Fibroblast of mammary gland (primary cell): ENCODE results near the gene PRRX1.

ENCODE experiments used
- DNase-seq: peaks from one replicate; pipeline ENCODE4 v3.0.0-alpha.2; 2010; ENCODE audit warnings: low read depth
- H3K4me3 ChIP-seq: 2 replicates; pipeline ENCODE4 v1.5.1; 2011; ENCODE audit warnings: low read depth, mild to moderate bottlenecking, low read length, moderate library complexity; ENCODE audit not compliant: control insufficient read depth
- CTCF ChIP-seq: conservative IDR thresholded peaks from 2 replicates; pipeline ENCODE4 v1.5.1; 2011; ENCODE audit warnings: low read depth, low read length, inconsistent platforms; ENCODE audit not compliant: control insufficient read depth, insufficient read depth

Gene PRRX1

GRCh38 chr1:170659399-170660035 lies 4.4 kb upstream of the PRRX1 start:
- no peak for TF ChIP-seq CTCF
- no peak overlapping the region for H3K4me3 ChIP-seq
- peak; percentile 38 for DNase-seq

GRCh38 chr1:170660281-170660713 lies 3.6 kb upstream of the PRRX1 start:
- DNase-seq: no peak
- TF ChIP-seq CTCF: no peak
- H3K4me3 ChIP-seq: no peak overlapping the region

GRCh38 chr1:170660871-170661645 lies 2.9 kb upstream of the PRRX1 start:
- TF ChIP-seq CTCF: no peak
- peak overlapping the region; percentile 97 for H3K4me3 ChIP-seq
- peak; percentile 57 for DNase-seq

GRCh38 chr1:170661646-170662411 lies 2.1 kb upstream of the PRRX1 start:
- DNase-seq: peak; percentile 75
- peak; percentile 16 for TF ChIP-seq CTCF
- H3K4me3 ChIP-seq: peak overlapping the region; percentile 97

GRCh38 chr1:170662561-170663403 lies 1.1 kb upstream of the PRRX1 start:
- peak overlapping the region; percentile 97 for H3K4me3 ChIP-seq
- TF ChIP-seq CTCF: no peak
- peak; percentile 81 for DNase-seq
